HG02852 (cell line): ENCODE data around the gene DOCK9.

ENCODE experiments used
- ATAC-seq: cut with Tn5 transposase; IDR thresholded peaks from one replicate; pipeline ENCODE4 v1.9.1; 2021; ENCODE audit warnings: mild to moderate bottlenecking, moderate library complexity; ENCODE audit not compliant: unreplicated experiment

The DOCK9 gene

GRCh38 chr13:98803111-98803561 is 174.7 kb downstream of the DOCK9 start:
- ATAC-seq, result no peak

GRCh38 chr13:98802559-98802958 is 175.3 kb downstream of the DOCK9 start:
- ATAC-seq, result no peak

DNA sequence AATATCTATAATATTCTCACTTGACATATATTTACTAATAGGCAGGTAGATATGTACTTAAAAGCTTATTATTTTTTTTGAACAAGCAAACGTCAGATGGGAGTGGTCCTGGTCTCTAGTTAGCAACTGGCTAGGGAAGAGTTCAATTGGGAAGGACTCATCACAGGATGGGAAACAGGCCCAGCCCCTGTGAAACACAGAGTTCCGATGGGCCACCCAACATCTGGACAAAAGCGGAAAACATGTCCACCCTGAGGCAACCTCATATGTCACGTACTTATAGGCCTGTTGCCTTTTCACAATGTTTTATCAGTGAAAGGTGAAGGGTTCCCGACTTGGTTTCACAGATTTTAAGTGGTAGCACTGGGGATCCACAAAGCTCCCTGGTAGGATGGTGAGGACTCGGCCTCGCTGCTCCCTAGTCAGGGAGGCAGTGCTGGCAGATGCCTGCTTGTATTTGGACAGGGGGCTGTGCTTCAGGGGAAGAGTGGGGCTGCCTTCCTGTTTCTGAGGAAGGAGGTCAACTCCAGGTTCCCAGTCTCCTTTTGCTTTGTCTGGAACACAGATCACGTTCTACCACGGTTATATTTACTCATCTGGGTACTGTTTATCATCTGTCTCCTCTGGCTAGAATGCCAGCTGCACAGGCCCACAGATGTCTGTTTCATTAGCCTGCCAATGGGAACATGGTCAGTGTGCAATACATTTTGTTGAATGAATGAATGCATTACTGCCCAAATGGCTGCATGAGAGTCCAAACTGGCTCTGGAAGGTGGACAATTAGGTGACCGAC is 176.0 kb downstream of the DOCK9 start:
- no peak for ATAC-seq

DNA sequence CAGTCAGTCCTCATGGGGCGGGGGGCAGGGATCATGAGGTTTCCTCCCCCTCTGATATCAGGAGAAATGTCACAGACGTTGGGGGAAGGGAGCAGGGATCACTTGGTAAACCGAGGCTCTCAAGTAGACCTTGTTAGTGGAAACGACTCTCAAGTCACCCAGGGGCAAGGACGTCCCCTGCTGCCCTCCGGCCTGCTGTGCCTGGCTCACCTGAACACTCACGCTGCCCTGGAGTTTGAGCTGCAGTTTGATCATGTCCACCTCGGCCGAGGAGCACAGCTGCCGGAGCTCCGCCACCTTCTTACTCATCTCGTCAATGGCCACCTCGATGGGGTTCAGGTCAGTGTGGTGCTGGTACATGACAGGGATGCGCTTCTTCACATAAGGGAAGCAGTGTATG is 177.8 kb downstream of the DOCK9 start:
- ATAC-seq, result no peak

- no peak for ATAC-seq
Measured at GRCh38 chr13:98798849-98799645, 178.8 kb downstream of the DOCK9 start.

- ATAC-seq, result no peak
Measured at GRCh38 chr13:98797456-98797855, 180.4 kb downstream of the DOCK9 start.

- no peak for ATAC-seq
Measured at GRCh38 chr13:98796798-98797197, 181.1 kb downstream of the DOCK9 start.

- ATAC-seq, result no peak
Measured at GRCh38 chr13:98796191-98796590, 181.7 kb downstream of the DOCK9 start.

- no peak for ATAC-seq
Measured at GRCh38 chr13:98795220-98795619, 182.6 kb downstream of the DOCK9 start.

GRCh38 chr13:98794498-98794897 is 183.4 kb downstream of the DOCK9 start:
- ATAC-seq, result no peak

GRCh38 chr13:98792785-98793495 is 184.9 kb downstream of the DOCK9 start:
- ATAC-seq, result no peak

DNA sequence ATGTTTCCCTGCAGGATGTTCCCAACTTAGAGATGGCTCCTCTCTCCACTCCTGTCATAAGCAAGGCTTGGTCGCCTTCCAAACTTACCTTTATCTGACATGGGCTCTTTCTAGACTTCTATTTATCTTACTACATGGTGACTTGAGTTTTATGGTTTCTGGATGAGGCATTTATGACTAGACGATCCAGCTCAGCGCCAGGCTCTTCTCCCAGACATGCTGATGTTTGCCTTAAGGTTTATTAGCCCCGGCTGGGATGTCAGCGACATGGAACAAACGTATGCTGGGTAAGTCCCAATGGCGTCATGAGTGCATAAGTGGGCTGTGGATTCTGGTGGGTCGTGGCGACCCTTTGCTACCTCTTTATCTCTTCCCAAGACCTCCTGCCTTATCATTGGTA is 185.5 kb downstream of the DOCK9 start:
- ATAC-seq, result no peak

DNA sequence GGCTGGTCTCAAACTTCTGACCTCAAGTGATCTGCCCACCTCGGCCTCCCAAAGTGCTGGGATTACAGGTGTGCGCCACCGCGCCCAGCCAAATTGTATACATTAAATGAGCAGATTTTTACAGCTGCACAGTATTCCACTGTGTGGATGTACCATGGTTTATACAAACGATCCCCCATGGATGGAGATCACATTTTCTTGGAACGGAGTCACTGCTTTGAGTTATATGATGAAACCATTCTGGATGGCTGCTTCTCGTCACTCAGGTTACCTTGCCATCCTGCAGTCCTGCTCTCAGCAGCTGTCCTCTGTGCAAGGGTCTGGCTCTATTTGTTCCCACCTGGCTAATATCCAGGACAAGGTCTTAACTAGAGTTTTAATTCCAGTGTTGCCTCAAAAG is 186.3 kb downstream of the DOCK9 start:
- no peak for ATAC-seq

- ATAC-seq, result no peak
Measured at GRCh38 chr13:98787996-98788395, 189.9 kb downstream of the DOCK9 start.

DNA sequence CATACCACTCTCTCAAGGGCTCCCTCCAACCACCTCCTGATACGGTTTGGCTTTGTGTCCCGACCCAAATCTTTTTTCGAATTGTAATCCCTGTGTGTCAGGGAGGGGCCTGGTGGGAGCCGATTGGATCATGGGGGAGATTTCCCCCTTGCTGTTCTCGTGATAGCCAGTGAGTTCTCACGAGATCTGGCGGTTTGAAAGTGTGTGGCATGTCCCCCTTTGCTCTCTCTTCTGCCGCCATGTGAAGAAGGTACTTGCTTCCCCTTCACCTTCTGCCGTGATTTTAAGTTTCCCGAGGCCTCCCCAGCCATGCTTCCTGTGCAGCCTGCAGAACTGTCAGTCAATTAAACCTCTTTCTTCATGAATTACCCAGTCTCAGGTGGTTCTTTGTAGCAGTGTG is 190.7 kb downstream of the DOCK9 start:
- no peak for ATAC-seq

DNA sequence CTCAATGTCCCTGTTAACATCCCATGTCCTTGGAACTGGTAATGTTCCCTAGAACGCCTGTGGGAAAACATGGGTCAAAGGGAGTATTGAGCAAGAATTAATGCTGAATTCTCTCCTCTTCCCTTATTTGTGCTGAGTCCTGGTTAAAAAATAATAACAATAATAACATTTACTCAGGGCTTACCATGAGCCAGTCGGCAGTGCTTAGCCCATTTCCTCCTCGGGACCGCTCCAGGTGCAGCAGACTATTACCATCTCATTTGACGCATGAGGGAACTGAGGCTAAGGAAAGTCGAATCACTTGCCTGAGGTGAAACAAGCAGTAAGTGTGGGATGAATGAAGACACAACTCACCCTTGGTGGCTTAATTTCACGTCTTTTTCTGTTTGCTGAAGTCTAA is 191.8 kb downstream of the DOCK9 start:
- no peak for ATAC-seq

DNA sequence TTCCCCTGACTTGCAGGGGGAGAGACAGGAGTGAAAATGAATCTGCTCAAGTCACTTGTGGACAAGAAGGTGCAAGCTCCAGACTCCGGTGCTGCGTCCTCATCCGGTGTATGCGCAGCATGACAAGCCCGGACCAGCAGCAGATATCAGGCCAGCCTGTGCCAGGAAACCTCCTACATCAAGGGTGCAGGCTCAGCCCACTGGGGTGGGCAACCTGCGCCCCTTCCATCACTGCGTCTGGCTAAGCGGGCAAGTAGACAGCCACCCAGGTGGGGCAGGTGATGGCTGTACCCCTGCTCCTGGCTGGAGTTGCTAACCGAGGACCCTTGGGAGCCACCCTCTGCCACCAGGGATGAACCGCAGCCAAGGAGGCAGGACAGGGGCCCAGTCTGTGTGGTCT is 192.5 kb downstream of the DOCK9 start:
- no peak for ATAC-seq

DNA sequence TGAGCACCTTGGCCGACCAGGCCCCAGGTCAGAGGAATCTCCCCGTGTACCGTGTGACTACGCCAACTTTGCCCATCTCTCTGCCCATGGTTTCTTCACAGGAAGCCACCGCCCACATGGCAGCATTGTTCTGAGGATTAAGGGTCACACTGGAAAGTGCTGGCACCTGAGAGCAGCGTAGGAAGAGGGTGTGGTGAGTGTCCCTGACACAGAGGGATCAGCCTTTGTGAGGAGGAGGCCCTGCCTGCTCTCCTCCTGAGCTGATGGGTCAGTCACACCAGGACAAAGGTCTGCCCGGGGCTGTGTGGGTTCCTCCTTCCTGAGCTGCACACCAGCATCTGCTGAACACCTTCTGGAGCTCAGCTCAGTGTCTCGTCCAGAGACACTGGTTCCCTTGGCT is 193.2 kb downstream of the DOCK9 start:
- ATAC-seq, result no peak

DNA sequence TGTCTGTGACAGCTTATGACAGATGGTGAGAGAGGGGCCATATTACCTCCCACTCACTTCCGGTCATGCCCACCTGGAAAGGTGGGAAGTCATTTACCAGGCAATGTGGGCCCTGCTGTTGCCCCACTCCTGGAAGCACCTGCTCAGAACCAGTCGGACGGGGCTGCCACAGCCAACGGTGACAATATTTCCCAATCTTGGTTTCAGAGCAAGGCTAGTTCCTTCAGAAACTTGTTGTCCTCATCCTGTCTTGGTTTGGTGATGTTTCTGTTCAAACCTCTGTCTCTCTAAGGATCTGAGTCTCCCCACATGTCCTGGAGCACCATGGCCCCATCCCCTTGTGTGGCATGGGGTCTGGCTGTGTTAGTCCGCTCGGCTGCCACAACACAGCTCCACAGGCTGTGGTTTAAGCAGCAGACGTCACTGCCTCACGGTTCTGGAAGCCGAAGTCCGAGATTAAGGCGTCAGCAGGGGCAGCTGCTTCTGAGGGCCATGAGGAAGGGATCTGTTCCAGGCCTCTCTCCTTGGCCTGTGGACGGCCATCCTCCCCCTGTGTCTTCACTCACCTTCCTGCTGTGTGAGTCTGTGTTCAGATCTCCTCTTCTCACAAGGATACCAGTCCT is 193.9 kb downstream of the DOCK9 start:
- no peak for ATAC-seq

DNA sequence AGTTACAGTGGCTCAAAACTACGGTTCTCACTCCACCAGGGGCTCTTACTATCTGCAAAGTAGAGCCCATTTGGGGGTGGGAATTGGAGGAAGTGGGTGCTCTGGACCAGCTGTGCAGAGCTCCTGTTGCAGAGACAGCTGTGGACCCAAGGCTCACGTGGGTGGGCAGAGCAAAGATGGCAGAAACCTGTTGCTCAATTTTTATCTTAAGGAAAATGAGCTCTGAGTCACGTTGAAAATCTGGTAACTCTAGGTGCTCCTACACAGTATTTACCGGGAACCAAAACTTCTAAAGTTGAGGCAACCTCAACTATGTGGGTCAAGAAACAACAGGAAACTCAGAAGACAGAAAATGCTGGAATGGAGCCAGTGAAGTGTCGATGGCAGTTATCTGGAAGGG is 195.2 kb downstream of the DOCK9 start:
- ATAC-seq, result no peak

DNA sequence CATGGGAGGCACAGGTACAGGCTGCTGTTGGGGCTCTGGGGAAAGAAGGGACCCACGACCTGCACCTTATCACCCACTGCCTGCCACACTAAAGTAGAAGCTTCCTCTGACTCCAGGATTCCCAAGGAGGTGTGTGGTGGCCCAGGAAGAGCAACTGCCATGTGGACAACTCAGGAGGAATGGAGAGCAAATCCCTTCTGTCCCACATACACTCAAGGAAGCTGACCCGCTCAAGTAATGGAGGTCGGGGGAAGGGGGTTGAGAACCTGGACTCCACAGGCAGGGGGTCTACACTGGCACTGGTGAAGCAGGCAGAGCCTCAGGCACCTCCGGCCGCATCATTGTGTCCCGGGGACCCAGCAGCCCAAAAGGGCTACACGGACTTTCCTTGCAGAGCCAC is 196.0 kb downstream of the DOCK9 start:
- no peak for ATAC-seq
